Putamen (tissue), 1 donor: ENCODE results near the gene JPT2.

Experiments used
- DNase-seq: peaks from one replicate; pipeline ENCODE4 v3.0.0-alpha.2; 2016; ENCODE audit warnings: low spot score

The JPT2 gene, protein sequence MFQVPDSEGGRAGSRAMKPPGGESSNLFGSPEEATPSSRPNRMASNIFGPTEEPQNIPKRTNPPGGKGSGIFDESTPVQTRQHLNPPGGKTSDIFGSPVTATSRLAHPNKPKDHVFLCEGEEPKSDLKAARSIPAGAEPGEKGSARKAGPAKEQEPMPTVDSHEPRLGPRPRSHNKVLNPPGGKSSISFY

GRCh38 chr16:1677942-1678499 is at the start of gene JPT2:
Gene JPT2 (plus strand): TSS chr16:1678279. CDS start chr16:1678313, 34 bp downstream.
- peak; percentile 93 for DNase-seq

GRCh38 chr16:1630450-1631213 is 47.4 kb upstream of the JPT2 start:
- no peak for DNase-seq

- no peak for DNase-seq
Measured at GRCh38 chr16:1631230-1631629, 46.8 kb upstream of the JPT2 start.

- DNase-seq = no peak
Measured at GRCh38 chr16:1631931-1632637, 46.0 kb upstream of the JPT2 start.

DNA sequence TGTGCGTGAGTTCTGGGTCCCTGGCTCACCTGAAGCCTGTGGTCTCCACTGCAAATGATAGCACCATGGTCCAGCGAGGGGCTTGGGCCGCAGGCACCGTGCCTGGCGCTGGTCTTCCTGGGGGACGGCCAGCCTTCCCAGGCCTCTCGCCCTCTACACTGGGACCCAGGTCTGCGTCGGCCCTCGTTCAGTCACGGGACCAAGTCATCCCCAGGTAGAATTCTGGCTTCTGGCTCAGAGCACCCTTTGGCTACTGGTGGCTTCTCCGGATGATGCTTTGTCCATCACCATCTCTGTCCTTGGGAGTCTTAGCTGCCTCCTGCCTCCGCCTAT is 45.5 kb upstream of the JPT2 start:
- DNase-seq = no peak

- no peak for DNase-seq
Measured at GRCh38 chr16:1633310-1633709, 44.8 kb upstream of the JPT2 start.

GRCh38 chr16:1634541-1634940 is 43.5 kb upstream of the JPT2 start:
- DNase-seq = no peak

- DNase-seq = no peak
Measured at GRCh38 chr16:1635070-1635469, 43.0 kb upstream of the JPT2 start.

DNA sequence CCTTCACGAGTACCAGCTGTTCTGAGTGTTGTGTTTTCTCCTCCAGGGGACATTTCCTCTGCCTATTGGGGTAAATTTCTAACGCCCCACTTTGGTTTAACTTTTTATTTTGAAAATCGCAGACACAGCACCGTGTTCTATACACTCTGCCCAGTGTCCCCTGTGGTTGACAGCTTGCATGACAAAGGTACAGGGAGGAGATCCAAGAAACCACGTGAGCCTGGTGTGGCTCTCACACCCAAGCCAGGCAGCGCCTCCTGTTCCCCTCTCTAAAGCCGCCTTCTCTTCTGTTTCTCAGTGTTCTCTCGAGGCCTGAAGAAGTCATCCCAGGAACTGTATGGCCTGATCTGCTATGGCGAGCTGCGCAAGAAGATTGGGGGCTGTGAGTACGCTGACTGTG is 40.6 kb upstream of the JPT2 start:
- no peak for DNase-seq

DNA sequence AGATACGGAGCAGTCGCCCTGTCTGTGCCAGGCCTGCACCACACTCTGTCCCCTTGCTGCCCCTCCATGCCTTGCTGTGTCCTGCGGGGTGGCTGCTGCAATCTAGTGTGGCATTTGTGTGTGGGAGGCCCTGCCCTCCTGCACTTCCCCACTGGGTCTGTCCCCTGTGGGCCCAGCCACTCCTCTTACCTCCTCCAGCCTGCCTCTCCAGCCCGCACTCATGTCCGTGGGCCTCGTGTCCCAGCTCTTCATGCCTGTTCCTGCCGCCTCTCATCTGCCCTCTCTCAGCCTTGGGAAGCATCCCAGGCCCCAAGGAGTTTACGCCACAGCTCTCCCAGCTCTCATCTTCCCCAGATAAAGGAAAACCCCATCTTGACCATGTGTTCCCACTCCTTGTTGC is 39.3 kb upstream of the JPT2 start:
- no peak for DNase-seq

DNA sequence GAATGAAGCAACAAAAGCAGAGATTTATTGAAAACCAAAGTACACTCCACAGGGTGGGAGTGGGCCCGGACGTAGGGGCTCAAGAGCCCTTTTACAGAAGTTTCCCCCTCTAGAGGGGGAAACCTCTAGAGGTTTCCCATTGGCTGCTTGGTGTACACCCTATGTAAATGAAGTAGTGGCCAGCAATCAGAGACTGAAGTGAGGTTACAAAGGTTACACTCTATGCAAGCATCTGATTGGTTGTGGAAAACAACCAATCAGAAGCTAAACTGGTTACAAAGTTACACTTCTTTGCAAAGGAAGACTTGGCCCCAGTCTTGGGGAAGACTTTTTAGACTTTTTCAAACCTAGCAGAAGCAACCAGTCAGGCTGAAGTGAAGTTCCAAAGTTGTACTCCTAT is 38.8 kb upstream of the JPT2 start:
- no peak for DNase-seq

DNA sequence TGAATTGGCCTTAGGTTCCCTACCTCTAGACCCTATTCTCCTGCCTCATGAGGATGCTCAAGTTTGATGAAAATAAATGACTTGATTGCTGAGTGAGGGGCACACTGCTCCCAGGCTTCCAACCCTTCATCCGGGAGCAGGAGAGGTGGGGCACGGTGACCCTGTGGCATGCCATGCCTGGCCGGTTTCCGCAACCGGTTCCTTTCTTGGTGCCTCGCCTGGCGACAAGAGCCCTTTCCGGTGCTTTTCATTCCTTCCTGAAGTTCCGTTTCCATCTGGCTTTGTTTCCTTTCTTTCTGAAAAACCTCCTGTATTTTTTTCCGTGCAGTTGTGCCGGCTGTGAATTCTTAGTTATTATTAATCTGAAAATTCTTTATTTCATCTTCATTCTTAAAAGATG is 38.2 kb upstream of the JPT2 start:
- DNase-seq = no peak

DNA sequence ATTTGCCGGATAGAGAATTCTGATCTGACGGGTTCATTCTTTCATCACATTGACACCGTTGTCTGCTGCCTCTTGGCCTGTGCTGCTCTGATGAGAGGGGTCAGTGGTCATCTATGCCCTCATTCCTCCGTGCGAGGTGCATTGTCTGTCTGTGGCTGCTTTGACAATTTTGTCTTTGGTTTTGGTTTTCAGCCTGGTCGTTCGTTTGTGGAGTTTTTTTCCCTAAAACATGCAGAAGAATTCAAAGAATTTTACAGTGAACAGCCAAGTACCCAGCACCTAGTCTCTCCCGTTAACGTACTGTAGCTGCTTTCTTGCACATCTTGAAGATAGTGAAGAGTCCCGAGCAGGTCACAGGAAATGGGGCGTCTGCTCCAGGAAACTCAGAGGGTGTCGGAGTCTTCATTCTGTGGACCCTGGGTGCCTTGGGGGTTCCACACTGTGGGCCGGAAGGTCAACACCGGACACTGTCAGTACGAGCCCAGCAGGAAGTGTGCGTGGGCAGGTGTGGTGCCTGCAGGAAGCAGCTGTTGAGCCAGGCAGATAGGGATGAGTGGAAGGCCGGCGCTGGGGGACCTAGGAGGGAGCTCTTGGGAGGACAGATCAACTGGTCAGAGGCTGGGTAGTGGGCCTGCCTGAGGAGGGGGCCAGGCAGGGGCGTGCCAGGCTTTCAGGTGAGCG is 37.7 kb upstream of the JPT2 start:
- no peak for DNase-seq

DNA sequence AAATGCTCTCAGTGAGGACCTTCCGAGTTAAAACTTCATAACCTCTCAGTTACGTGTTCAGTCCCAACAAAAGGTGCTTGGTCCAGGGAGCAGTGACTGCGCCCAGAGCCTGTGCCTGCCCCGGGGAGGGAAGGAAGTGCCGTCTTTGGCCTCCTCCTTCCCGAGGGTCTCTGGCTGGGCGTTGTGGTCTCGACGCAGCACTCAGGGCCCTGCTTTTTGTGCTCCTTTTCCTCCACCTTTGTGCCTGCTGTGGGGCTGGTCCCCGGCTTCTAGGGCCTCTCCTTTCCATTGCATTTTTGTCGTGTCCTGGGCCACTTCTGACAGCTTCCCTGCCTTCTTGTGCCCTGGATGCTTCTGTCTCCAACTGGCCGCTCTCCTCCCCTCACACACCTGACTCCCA is 36.8 kb upstream of the JPT2 start:
- no peak for DNase-seq

- DNase-seq = peak; percentile 76
Measured at GRCh38 chr16:1642148-1642547, 35.9 kb upstream of the JPT2 start.

DNA sequence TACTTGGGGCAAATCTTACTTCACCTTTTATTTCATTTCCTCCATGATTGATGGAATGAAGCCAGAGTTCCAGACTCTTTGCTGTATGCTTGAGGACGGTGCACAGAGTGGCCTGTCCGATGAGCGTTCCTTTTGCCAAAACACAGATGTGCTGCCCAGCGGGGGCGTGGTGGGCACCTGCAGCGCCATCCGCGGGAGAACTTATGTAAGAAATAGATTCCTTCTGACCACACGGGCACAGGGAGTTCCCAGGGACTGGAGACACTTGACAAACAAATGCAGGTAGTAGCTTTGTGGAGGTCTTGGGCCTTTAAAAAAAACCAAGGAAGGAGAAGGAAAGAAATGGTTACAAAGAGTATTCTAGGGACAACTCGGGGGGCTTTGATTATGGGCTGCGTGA is 35.3 kb upstream of the JPT2 start:
- DNase-seq = no peak

DNA sequence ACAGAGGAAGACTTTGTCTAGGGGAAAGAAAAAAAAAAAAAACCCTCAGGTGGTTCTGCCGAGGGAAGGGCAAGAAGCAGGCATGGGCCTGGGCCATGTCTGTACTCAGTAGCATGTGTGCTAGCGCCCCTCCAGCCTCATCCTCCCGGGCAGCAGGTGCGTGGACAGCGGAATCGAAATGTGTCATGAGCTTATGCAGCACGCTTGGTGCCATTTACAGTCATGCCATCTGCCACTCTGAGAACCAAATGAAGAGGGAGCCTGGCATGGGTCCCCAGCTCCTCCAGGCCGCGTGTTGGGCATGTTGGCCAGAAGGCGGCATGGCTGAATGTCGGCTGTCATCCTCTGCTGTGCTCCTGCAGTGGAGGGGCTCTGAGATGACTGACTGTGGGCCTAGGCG is 34.6 kb upstream of the JPT2 start:
- no peak for DNase-seq

- DNase-seq = no peak
Measured at GRCh38 chr16:1645914-1646525, 32.1 kb upstream of the JPT2 start.

GRCh38 chr16:1647856-1648255 is 30.2 kb upstream of the JPT2 start:
- no peak for DNase-seq

GRCh38 chr16:1650131-1650530 is 27.9 kb upstream of the JPT2 start:
- no peak for DNase-seq

- DNase-seq = no peak
Measured at GRCh38 chr16:1651094-1651973, 26.7 kb upstream of the JPT2 start.
